Measurements from ENCODE around the gene TKT.
A peak's percentile ranks its signal among the peaks of the same experiment; 100 is the strongest.

Gene TKT

GRCh38 chr3:53227993-53228885, 27.6 kb downstream of the TKT start:
- 96% methylated on average over 23 of the region's 24 CpGs for WGBS
- Histone ChIP-seq H3K4me3 (ENCODE audit: insufficient read depth in 1 of 2, low read depth in 1 of 2, low read length in 2 of 2) (no peak overlapping the region), H3K4ac (ENCODE audit: low read depth in 1 of 2, low read length in 2 of 2) (no peak overlapping the region), H2BK15ac (ENCODE audit: low read depth, poor library complexity, severe bottlenecking) (no peak overlapping the region), H2AK5ac (ENCODE audit: low read length, severe bottlenecking) (no peak overlapping the region), H3K36me3 (ENCODE audit: control insufficient read depth in 1 of 2, insufficient read depth in 2 of 2, low read depth in 1 of 2, low read length in 2 of 2) (peaks cover 100% of the 10 kb centered on the region in 2 experiments), H4K8ac (ENCODE audit: low read length) (peak overlapping the region; percentile 14), H3K79me1 (replicated peaks; ENCODE audit: low read length, poor library complexity, severe bottlenecking) (peaks cover 51% of the 10 kb centered on the region), H3K18ac (ENCODE audit: low read depth in 1 of 2, low read length in 2 of 2) (no peak overlapping the region), H3K9ac (ENCODE audit: low read length) (no peak overlapping the region), H3K27me3 (ENCODE audit: control insufficient read depth in 1 of 2, insufficient read depth in 1 of 2, low read length in 2 of 2) (no peaks in the 10 kb centered on the region), H3K4me2 (ENCODE audit: low read length, poor library complexity, severe bottlenecking) (no peak overlapping the region), H3K14ac (ENCODE audit: low read length in 2 of 2) (no peak overlapping the region), H3K9me3 (ENCODE audit: control insufficient read depth, low read length) (no peaks in the 10 kb centered on the region), H3K4me1 (ENCODE audit: control insufficient read depth, insufficient read depth, low read depth, low read length) (peaks cover 14% of the 10 kb centered on the region), H2BK12ac (ENCODE audit: low read length in 2 of 2) (no peak overlapping the region), H4K91ac (ENCODE audit: low read length) (peak overlapping the region; percentile 10), H3K23ac (ENCODE audit: low read length in 2 of 2) (no peak overlapping the region), H2BK120ac (ENCODE audit: low read depth, low read length) (no peak overlapping the region), H2AFZ (ENCODE audit: low read depth, low read length) (no peak overlapping the region), H2BK5ac (ENCODE audit: low read depth, low read length, poor library complexity, severe bottlenecking) (no peak overlapping the region), H3K27ac (ENCODE audit: low read length, poor library complexity, severe bottlenecking) (no peak overlapping the region)
- DNase-seq, result no peak

- Histone ChIP-seq H3K23ac (ENCODE audit: low read length in 2 of 2) (no peak overlapping the region), H2AFZ (ENCODE audit: low read depth, low read length) (no peak overlapping the region), H3K36me3 (ENCODE audit: control insufficient read depth in 1 of 2, insufficient read depth in 2 of 2, low read depth in 1 of 2, low read length in 2 of 2) (peaks cover 100% of the 10 kb centered on the region in 2 experiments), H4K8ac (ENCODE audit: low read length) (no peak overlapping the region), H4K91ac (ENCODE audit: low read length) (peak overlapping the region; percentile 39), H3K27me3 (ENCODE audit: control insufficient read depth in 1 of 2, insufficient read depth in 1 of 2, low read length in 2 of 2) (no peaks in the 10 kb centered on the region), H3K14ac (ENCODE audit: low read length in 2 of 2) (no peak overlapping the region), H3K9ac (ENCODE audit: low read length) (no peak overlapping the region), H3K4ac (ENCODE audit: low read depth in 1 of 2, low read length in 2 of 2) (no peak overlapping the region), H3K18ac (ENCODE audit: low read depth in 1 of 2, low read length in 2 of 2) (no peak overlapping the region), H2BK5ac (ENCODE audit: low read depth, low read length, poor library complexity, severe bottlenecking) (no peak overlapping the region), H3K79me1 (replicated peaks; ENCODE audit: low read length, poor library complexity, severe bottlenecking) (peaks cover 42% of the 10 kb centered on the region), H2AK5ac (ENCODE audit: low read length, severe bottlenecking) (no peak overlapping the region), H3K9me3 (ENCODE audit: control insufficient read depth, low read length) (no peaks in the 10 kb centered on the region), H2BK15ac (ENCODE audit: low read depth, poor library complexity, severe bottlenecking) (no peak overlapping the region), H2BK12ac (ENCODE audit: low read length in 2 of 2) (no peak overlapping the region), H3K27ac (ENCODE audit: low read length, poor library complexity, severe bottlenecking) (no peak overlapping the region), H3K4me2 (ENCODE audit: low read length, poor library complexity, severe bottlenecking) (no peak overlapping the region), H3K4me3 (ENCODE audit: insufficient read depth in 1 of 2, low read depth in 1 of 2, low read length in 2 of 2) (no peak overlapping the region), H3K4me1 (ENCODE audit: control insufficient read depth, insufficient read depth, low read depth, low read length) (peaks cover under 1% of the 10 kb centered on the region), H2BK120ac (ENCODE audit: low read depth, low read length) (no peak overlapping the region)
- no peak for DNase-seq
- WGBS, result 94% methylated on average over 13 of the region's 17 CpGs
Measured at GRCh38 chr3:53226841-53227407, 28.9 kb downstream of the TKT start.

GRCh38 chr3:53226142-53226840, 29.5 kb downstream of the TKT start:
- Histone ChIP-seq H3K79me1 (replicated peaks; ENCODE audit: low read length, poor library complexity, severe bottlenecking) (peaks cover 36% of the 10 kb centered on the region), H3K4ac (ENCODE audit: low read depth in 1 of 2, low read length in 2 of 2) (no peak overlapping the region), H3K27ac (ENCODE audit: low read length, poor library complexity, severe bottlenecking) (no peak overlapping the region), H4K91ac (ENCODE audit: low read length) (no peak overlapping the region), H2BK5ac (ENCODE audit: low read depth, low read length, poor library complexity, severe bottlenecking) (no peak overlapping the region), H4K8ac (ENCODE audit: low read length) (no peak overlapping the region), H3K36me3 (ENCODE audit: control insufficient read depth in 1 of 2, insufficient read depth in 2 of 2, low read depth in 1 of 2, low read length in 2 of 2) (peaks cover 97 to 100% of the 10 kb centered on the region in 2 experiments), H2AFZ (ENCODE audit: low read depth, low read length) (no peak overlapping the region), H3K14ac (ENCODE audit: low read length in 2 of 2) (no peak overlapping the region), H3K9me3 (ENCODE audit: control insufficient read depth, low read length) (no peaks in the 10 kb centered on the region), H2AK5ac (ENCODE audit: low read length, severe bottlenecking) (no peak overlapping the region), H3K23ac (ENCODE audit: low read length in 2 of 2) (no peak overlapping the region), H3K4me3 (ENCODE audit: insufficient read depth in 1 of 2, low read depth in 1 of 2, low read length in 2 of 2) (no peak overlapping the region), H3K18ac (ENCODE audit: low read depth in 1 of 2, low read length in 2 of 2) (no peak overlapping the region), H3K9ac (ENCODE audit: low read length) (no peak overlapping the region), H2BK12ac (ENCODE audit: low read length in 2 of 2) (no peak overlapping the region), H3K27me3 (ENCODE audit: control insufficient read depth in 1 of 2, insufficient read depth in 1 of 2, low read length in 2 of 2) (no peaks in the 10 kb centered on the region), H3K4me1 (ENCODE audit: control insufficient read depth, insufficient read depth, low read depth, low read length) (no peaks in the 10 kb centered on the region), H3K4me2 (ENCODE audit: low read length, poor library complexity, severe bottlenecking) (no peak overlapping the region), H2BK15ac (ENCODE audit: low read depth, poor library complexity, severe bottlenecking) (no peak overlapping the region), H2BK120ac (ENCODE audit: low read depth, low read length) (no peak overlapping the region)
- no peak for DNase-seq
- 94% methylated on average over 12 of the region's 12 CpGs for WGBS

- Histone ChIP-seq H3K9me3 (ENCODE audit: control insufficient read depth, low read length) (no peaks in the 10 kb centered on the region), H3K4me1 (ENCODE audit: control insufficient read depth, insufficient read depth, low read depth, low read length) (no peaks in the 10 kb centered on the region), H3K9ac (ENCODE audit: low read length) (no peak overlapping the region), H2AFZ (ENCODE audit: low read depth, low read length) (no peak overlapping the region), H4K8ac (ENCODE audit: low read length) (no peak overlapping the region), H3K79me1 (replicated peaks; ENCODE audit: low read length, poor library complexity, severe bottlenecking) (peaks cover 30% of the 10 kb centered on the region), H3K27me3 (ENCODE audit: control insufficient read depth in 1 of 2, insufficient read depth in 1 of 2, low read length in 2 of 2) (no peaks in the 10 kb centered on the region), H4K91ac (ENCODE audit: low read length) (no peak overlapping the region), H2BK15ac (ENCODE audit: low read depth, poor library complexity, severe bottlenecking) (no peak overlapping the region), H3K4me3 (ENCODE audit: insufficient read depth in 1 of 2, low read depth in 1 of 2, low read length in 2 of 2) (no peak overlapping the region), H3K18ac (ENCODE audit: low read depth in 1 of 2, low read length in 2 of 2) (no peak overlapping the region), H2BK5ac (ENCODE audit: low read depth, low read length, poor library complexity, severe bottlenecking) (no peak overlapping the region), H3K14ac (ENCODE audit: low read length in 2 of 2) (no peak overlapping the region), H3K4me2 (ENCODE audit: low read length, poor library complexity, severe bottlenecking) (no peak overlapping the region), H2BK120ac (ENCODE audit: low read depth, low read length) (no peak overlapping the region), H2BK12ac (ENCODE audit: low read length in 2 of 2) (no peak overlapping the region), H3K23ac (ENCODE audit: low read length in 2 of 2) (no peak overlapping the region), H3K27ac (ENCODE audit: low read length, poor library complexity, severe bottlenecking) (no peak overlapping the region), H2AK5ac (ENCODE audit: low read length, severe bottlenecking) (no peak overlapping the region), H3K4ac (ENCODE audit: low read depth in 1 of 2, low read length in 2 of 2) (no peak overlapping the region), H3K36me3 (ENCODE audit: control insufficient read depth in 1 of 2, insufficient read depth in 2 of 2, low read depth in 1 of 2, low read length in 2 of 2) (peaks cover 91 to 93% of the 10 kb centered on the region in 2 experiments)
- DNase-seq, result no peak
- 96% methylated on average over 7 of the region's 7 CpGs for WGBS
Measured at GRCh38 chr3:53225651-53226050, 30.2 kb downstream of the TKT start.
